Stimulated activated CD4-positive, alpha-beta T cell treated with anti-CD3 and anti-CD28 coated beads, Interleukin-2, amount 100 ng/mL, for 24 hours (primary cell): Measurements from ENCODE around the gene CDH4.
A peak's percentile ranks its signal among the peaks of the same experiment; 100 is the strongest.

Experiments
- DNase-seq, 2 donors: peaks; one replicate each; pipeline ENCODE4 v3.0.0-alpha.2; 2020

The CDH4 gene

DNA sequence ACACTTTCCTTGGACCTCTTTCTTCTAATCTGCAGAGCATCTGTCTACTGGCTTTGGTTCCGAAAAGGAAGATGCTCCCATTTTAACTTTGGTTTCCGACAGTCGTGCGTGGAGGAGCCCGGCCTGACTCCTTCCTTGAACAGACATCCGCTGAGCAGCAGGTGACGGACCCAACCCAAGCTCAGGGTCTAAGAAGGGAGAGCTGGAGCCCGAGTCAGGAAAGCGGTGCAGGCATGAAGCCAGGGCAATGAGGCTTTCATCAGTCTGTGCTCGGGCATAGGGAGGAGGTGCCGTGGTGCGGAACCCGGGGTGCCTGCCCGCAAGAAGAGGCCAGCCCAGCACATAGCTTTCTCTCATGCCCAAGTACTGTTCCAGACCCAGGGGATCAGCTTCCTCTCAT, 109.4 kb downstream of the CDH4 start:
- no peak for DNase-seq

GRCh38 chr20:61364147-61364546, 112.1 kb downstream of the CDH4 start:
- DNase-seq = no peak

DNA sequence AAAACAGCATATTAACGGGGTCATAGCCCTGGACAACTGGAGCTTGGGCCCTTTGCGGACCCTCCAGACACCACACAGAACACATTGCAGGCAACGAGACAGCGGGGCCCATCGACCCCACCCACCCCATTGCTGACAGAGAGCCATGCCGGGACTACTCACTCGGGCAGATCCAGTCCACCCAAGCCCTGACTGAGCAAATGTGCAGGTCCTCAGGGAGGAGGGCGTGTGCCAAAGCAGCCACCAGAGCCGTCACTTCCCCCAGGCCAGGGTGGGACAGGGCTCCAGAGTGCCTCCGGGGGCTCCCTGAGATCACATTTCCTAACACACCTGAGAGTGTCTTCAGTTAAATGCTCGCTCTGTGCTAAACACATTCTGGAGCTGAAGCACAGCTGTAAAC, 114.9 kb downstream of the CDH4 start:
- DNase-seq = no peak

DNA sequence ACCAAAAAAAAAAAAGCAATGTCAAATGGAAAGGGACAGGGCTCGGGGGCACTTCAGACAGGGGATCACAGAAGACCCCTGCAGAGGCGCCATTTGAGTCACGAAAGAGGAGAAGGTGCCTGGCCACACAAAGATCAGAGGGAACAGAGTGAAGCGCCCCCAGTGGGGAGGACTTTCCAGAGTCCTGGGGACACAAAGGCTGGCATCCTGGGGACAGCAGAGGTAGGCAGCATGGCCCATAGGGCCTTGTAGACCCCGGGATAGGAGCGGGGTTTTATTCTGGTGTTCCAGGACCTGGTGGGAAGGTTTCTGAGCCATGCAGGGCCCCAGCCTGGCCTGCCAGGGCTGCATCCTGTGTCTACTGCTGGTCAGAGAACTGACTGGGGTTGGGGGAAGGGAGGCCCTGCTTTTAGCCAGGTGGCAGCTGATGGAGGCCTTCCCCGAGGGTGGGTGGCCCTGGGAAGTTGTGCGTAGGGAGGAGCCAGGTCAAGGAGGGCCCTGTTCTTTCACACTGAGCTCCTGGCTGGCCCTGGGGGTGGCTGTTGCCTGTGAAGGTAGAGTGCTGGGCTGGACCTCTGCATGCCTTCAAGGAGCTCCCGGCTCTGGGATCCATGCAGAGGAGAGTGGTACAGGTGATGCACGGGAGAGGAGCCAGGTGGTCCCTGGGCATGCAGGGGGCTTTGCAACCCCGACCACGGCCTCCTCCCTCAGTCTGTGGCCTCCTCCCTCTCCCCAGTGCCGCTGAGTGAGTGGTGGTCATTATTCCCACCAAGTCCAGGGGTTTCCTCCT, 117.9 kb downstream of the CDH4 start:
- no peak for DNase-seq

- no peak for DNase-seq
Observed at GRCh38 chr20:61370841-61371303, 118.8 kb downstream of the CDH4 start.

DNA sequence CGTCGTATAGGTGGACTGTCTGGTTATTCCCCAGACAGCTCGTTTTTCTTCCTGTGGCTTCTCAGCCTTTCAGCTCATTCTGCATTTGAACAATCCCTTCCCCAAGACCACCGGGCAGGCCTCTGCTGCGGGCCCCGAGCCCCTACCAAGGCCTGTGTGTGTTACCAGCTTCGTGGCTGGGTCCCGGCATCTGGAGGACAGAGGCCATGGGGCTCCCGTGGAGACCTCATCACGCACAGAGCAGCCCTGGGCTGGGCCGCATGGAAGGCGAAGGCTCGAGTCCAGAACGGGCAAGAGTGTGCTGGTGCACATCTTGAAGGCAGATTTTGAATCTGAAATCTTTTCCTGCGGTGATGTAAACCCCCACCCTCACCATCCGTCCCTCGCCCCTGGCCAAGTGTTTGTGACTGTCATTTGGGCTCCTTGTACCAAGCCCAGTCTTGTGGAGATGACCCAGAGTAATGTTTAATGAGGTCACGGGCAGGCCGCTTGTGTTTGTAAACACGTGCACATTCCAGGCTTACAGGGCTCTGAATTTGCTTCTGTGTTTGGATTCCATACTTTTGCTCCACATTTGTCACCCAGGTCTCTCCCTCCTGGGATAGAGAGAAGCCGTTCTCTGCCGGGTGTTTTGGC, 119.6 kb downstream of the CDH4 start:
- DNase-seq = no peak

DNA sequence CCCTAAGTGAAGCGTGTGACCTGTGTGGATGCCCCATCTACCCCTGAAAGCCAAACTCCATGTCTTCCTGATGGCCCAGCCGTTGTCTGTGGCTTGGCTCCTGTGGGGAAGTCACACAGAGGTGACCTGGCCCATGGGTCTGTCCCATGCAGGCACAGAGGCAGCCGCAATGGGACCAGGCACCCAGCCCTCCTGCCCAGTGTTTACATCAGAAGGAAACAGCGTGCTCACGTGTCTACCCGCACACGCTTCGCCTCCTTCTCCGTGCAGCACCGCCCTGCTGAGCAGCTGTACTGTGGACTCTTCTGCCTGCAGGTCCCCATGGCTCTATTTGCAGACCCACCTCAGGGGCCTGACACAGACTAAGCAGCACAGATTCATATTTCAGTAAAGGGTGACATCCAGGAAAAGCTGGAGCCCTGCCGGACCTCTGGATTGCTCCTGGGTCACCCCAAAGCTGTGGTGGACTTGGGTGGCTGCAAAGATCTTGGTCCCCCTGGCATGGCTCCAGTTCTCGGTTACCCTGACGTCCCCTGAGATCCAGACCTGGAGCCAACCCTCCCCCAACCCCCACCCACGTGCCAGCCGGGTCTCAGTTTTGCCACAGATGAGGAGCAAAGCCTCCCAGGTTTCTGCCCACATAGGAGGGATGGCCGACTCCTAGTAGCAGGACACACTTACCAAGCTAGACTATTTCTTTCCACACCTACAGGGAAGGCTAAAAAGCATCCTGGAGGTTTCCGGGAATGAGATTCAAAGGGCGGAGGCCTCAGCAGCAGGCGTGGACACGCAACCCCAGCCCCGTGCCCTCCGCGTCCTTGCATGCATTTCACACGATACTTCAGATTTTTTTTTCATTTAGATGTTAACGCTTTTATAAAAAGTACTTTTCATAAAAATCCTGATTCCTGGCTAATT, 120.3 kb downstream of the CDH4 start:
- DNase-seq = no peak

DNA sequence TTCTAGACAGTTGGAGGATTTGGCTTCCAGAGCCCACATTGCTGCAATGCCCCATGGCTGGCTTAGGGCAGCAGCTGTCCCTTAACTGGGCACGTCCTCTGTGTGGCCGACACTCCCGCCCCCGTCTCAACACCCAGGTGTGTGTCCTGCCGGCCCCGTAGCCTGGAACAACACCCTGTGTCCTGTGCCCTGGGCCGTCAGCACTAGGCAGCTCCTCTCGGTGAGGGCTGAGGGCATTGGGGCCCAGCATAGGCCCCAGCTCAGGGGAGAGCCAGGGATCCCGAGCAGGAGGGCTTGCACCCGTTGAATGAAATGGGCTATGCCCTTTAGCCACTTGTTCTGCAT, 121.0 kb downstream of the CDH4 start:
- no peak for DNase-seq

- no peak for DNase-seq
Observed at GRCh38 chr20:61373956-61374545, 122.0 kb downstream of the CDH4 start.

DNA sequence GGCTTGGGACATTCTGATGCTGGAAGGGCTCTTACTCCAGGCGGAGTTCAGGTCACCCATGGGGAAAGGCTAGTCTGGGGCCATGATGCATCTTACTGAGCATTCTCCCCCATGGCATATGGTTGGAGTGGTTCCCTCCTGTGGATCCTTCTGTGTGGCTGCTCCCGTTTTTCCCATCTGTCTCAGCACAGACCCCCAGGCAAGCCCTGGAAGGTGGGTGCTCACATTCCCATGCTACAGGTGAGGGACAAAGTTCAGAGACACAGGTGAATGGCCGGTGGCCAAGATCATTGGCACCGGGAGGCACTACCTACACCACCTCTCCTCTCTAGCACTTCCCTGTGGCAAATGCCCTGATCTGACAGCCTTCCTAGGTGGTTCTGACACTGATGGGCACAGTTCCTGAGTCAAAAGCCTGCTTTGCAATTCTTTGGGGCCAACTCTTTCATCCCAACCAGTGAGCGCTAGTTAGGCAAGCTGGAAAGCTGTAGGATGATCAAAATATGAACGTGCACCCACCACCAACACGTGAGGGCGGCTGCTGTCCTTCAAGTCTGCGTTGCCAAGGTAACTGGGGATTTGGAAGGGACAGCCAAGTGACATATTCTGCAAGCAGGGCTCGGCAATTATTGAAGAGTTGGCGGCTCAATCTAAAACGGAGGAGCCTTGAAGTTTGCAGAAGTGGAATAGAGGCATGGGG, 124.6 kb downstream of the CDH4 start:
- no peak for DNase-seq

- no peak for DNase-seq
Observed at GRCh38 chr20:61378694-61379355, 126.8 kb downstream of the CDH4 start.

DNA sequence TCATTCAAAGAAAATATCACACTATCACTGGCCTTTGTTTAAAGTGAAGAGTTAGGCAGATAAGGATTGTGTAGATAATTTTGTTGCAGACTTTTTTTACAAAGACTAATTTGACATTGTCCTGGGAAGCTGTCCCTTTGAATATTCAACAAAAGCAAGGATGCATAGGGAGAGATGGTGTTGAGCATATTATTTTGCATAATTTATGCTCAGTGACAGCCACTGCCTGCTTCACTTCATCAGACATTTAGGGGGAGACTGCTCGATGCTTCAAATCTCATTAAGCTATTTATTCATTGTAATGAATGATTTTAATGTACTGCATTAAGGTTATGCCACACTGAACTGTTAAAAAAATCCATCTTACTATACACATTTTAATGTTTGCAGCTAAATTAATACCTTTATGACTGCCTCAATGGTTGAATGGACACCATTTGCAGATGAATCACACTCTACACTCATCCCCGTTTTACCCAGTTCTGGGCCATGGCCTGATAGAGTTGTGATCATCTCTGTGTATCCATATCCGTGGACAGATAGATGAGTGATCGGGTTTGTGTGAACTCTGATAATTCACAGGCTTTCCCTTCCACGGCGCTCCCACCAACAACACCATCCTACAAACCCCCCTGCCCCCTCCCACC, 128.0 kb downstream of the CDH4 start:
- no peak for DNase-seq

- no peak for DNase-seq
Observed at GRCh38 chr20:61380545-61380915, 128.5 kb downstream of the CDH4 start.

DNA sequence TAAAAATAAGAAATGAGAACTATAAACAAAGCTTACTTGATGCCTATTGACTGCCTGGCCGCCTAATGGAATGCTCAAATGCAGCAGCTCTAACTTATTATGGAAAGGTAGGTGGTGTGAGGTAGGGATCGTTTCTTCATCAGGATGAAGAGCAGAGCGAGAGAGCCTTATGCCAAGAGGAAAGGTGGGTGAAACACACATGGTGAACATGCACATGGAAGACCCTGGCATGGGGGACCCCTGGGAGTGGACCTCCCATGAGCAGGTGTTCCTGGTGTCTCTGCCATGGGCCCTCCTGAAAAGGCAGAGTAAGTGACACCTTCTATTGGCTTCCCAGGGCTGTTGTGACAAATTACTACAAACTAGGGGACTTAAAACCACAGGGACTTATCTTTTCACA, 130.1 kb downstream of the CDH4 start:
- DNase-seq = no peak

DNA sequence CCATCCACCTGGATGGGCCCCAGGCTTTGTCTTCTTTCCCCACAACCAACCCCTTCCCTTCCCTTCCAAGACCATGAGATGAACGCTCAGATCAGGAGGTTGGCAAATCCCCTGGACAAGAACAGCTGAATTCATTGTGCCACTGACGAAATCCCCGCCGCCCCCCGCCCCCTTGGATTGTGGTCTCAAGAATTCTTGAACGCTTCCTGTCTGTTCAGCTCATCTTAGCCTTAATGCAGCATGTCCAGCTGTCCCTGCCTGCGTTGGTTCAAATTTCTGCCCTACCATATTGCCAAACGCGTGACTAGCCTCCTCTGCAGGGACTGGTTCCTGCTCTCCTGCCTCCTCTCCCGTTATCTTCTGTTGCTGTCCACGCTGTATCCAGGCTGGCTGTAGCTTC, 133.2 kb downstream of the CDH4 start:
- DNase-seq = no peak

GRCh38 chr20:61385731-61386130, 133.7 kb downstream of the CDH4 start:
- no peak for DNase-seq

DNA sequence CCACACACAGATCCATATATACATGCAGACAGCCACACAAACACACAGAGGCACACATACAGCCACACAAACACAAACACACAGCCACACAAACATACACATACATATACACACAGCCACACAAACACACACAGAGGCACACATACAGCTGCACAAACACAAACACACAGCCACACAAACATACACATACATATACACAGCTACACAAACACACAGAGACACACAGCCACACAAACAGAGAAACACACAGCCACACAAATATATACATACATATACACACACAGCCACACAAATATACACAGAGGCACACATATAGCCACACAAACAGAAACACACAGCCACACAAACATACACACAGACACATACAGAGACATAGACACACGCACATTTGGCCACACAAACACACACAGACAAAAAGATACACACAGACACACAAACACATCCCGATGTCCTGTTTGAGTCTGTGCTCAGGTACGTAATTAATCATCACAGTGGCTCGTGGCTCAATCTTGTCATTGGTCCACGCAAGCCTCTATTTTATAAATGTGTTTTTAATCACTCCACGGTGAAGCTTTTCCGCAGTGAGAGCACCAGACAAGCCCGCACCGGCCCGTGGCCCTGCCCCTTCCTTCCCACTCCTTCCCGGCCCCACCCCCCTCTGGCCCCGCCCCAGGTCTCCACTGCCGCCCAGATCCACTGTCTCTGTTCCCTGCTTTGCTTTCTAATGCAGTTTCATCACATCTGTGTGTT, 135.3 kb downstream of the CDH4 start:
- DNase-seq = peak in 1 of 2 donors; percentile 25

GRCh38 chr20:61387954-61388348, 135.9 kb downstream of the CDH4 start:
- no peak for DNase-seq

DNA sequence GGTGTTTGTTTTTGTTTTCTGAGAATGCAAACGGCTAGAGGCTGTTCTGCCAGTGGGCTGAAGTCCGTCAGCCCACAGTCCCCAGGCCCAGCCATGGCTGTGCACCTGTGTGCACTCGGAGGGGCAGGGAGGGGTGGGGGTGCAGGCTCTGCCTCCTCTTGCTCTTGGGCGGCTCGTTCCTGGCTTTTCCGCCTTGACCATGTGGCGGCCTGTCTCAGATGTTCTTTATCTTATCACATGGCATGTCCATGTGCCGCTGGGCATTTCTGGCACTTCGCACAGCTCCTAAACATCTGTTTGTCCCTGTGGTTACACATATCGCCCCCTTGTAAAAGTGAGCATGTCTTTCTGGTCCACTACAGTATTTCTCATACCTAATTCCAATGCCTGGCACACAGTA, 137.0 kb downstream of the CDH4 start:
- DNase-seq = no peak

DNA sequence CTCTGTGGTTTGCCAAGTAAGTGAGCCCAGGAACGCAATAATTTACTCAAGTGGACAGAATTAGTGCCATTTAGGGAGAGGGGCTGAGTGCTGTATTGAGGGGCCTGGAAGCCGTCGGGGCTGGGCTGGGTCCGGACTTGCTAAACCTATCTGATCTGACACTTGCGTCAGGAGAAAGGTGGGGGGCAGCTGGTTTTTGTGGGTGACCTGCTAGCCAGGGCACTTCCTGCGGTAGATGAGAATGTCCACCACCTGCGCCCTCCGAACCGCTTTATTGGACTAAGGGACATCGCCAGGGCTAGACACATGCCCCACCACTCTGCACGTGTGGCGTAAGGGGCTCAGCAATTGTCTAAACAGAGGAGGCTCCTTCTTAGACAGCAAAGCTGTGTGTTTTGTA, 139.1 kb downstream of the CDH4 start:
- no peak for DNase-seq
